Trophoblast cell (in vitro differentiated cells and primary cell): ENCODE measurements around the gene PEPD.

Source experiments
- DNase-seq, 2 donors: peaks; one replicate each; pipeline ENCODE4 v3.0.0-alpha.2; 2016
- H2AFZ ChIP-seq: 2 replicates; pipeline ENCODE4 v1.6.1; 2013; ENCODE audit warnings: low read length, moderate library complexity, mild to moderate bottlenecking; ENCODE audit not compliant: insufficient read depth, poor library complexity
- H2AK5ac ChIP-seq: 2 replicates; pipeline ENCODE4 v1.6.1; 2013; ENCODE audit warnings: mild to moderate bottlenecking, low read length
- H2BK120ac ChIP-seq: 2 replicates; pipeline ENCODE4 v1.6.1; 2013; ENCODE audit warnings: low read length, mild to moderate bottlenecking, moderate library complexity; ENCODE audit not compliant: insufficient read depth, poor library complexity
- H2BK12ac ChIP-seq: 2 replicates; pipeline ENCODE4 v1.6.1; 2013; ENCODE audit warnings: mild to moderate bottlenecking, low read length, moderate library complexity
- H2BK5ac ChIP-seq: 2 replicates; pipeline ENCODE4 v1.6.1; 2013; ENCODE audit warnings: low read length, low read depth, moderate library complexity, mild to moderate bottlenecking; ENCODE audit not compliant: poor library complexity
- H3K14ac ChIP-seq: 2 replicates; pipeline ENCODE4 v1.6.1; 2013; ENCODE audit warnings: mild to moderate bottlenecking, low read length
- H3K18ac ChIP-seq: 2 replicates; pipeline ENCODE4 v1.6.1; 2013; ENCODE audit warnings: mild to moderate bottlenecking, low read length
- H3K23ac ChIP-seq: 2 replicates; pipeline ENCODE4 v1.6.1; 2013; ENCODE audit warnings: low read length
- H3K27ac ChIP-seq: 2 replicates; pipeline ENCODE4 v1.5.1; 2013; ENCODE audit warnings: low read depth, mild to moderate bottlenecking, inconsistent platforms, low read length, moderate library complexity
- H3K27me3 ChIP-seq: 2 replicates; pipeline ENCODE4 v1.6.1; 2013; ENCODE audit warnings: inconsistent platforms, mild to moderate bottlenecking, low read length, moderate library complexity; ENCODE audit not compliant: insufficient read depth
- H3K36me3 ChIP-seq, 2 experiments: 1 replicate in 1 of 2; 2 replicates in 1 of 2; pipeline ENCODE4 v1.6.1; 2013; ENCODE audit warnings: low read length in 2 of 2, mild to moderate bottlenecking in 2 of 2, moderate library complexity in 1 of 2; ENCODE audit not compliant: insufficient read depth in 2 of 2, control insufficient read depth in 1 of 2
- H3K4ac ChIP-seq: 2 replicates; pipeline ENCODE4 v1.6.1; 2013; ENCODE audit warnings: low read depth, mild to moderate bottlenecking, low read length, moderate library complexity
- H3K4me1 ChIP-seq, 2 experiments: 1 replicate in 1 of 2; 2 replicates in 1 of 2; pipeline ENCODE4 v1.6.1; 2013; ENCODE audit warnings: low read length in 2 of 2, mild to moderate bottlenecking in 2 of 2, moderate library complexity in 1 of 2; ENCODE audit not compliant: insufficient read depth in 2 of 2, control insufficient read depth in 1 of 2
- H3K4me2 ChIP-seq: 2 replicates; pipeline ENCODE4 v1.6.1; 2013; ENCODE audit warnings: inconsistent platforms, mild to moderate bottlenecking, low read length, moderate library complexity
- H3K4me3 ChIP-seq: 2 replicates; pipeline ENCODE4 v1.5.1; 2013; ENCODE audit warnings: mild to moderate bottlenecking, low read depth, low read length, inconsistent platforms
- H3K79me1 ChIP-seq: one replicate; pipeline ENCODE4 v1.6.1; 2013; ENCODE audit warnings: low read length
- H3K79me2 ChIP-seq: 2 replicates; pipeline ENCODE4 v1.6.1; 2013; ENCODE audit warnings: low read length, mild to moderate bottlenecking; ENCODE audit not compliant: control insufficient read depth, insufficient read depth, poor library complexity
- H3K9ac ChIP-seq: 2 replicates; pipeline ENCODE4 v1.6.1; 2013; ENCODE audit warnings: mild to moderate bottlenecking, low read length
- H3K9me3 ChIP-seq: 2 replicates; pipeline ENCODE4 v1.6.1; 2013; ENCODE audit warnings: low read depth, mild to moderate bottlenecking, control low read depth, inconsistent platforms, low read length; ENCODE audit not compliant: insufficient read depth
- H4K12ac ChIP-seq: 2 replicates; pipeline ENCODE4 v1.6.1; 2013; ENCODE audit warnings: low read depth, mild to moderate bottlenecking, low read length, moderate library complexity
- H4K8ac ChIP-seq: 2 replicates; pipeline ENCODE4 v1.6.1; 2013; ENCODE audit warnings: low read depth, mild to moderate bottlenecking, low read length, moderate library complexity
- H4K91ac ChIP-seq: one replicate; pipeline ENCODE4 v1.6.1; 2013; ENCODE audit warnings: low read depth, mild to moderate bottlenecking, low read length, moderate library complexity
- WGBS: extraction: QIAGEN DNeasy Blood & Tissue Kit; methylation state at CpG from one replicate; pipeline ENCODE4 v1.1.7; 2013; ENCODE audit warnings: missing lambda C conversion rate; ENCODE audit not compliant: insufficient read length, insufficient coverage; ENCODE audit errors: extremely low coverage; 5-methylcytosine and 5-hydroxymethylcytosine counted together

The PEPD gene

GRCh38 chr19:33383720-33384292, 137.8 kb downstream of the PEPD start:
- no CpG with 5 or more reads among the region's 13 CpGs for WGBS
- no peaks in the 10 kb centered on the region for H3K79me1 ChIP-seq
- no peak for DNase-seq

GRCh38 chr19:33382982-33383381, 138.6 kb downstream of the PEPD start:
- Histone ChIP-seq H3K4me1 (peaks cover 0 to 2% of the 10 kb centered on the region in 2 experiments), H2AFZ (no peak overlapping the region), H4K91ac (no peak overlapping the region), H4K12ac (no peak overlapping the region), H3K27ac (no peak overlapping the region), H2BK120ac (no peak overlapping the region), H4K8ac (no peak overlapping the region), H3K14ac (no peak overlapping the region), H3K79me1 (no peaks in the 10 kb centered on the region), H2BK5ac (no peak overlapping the region), H3K4me3 (no peak overlapping the region), H3K36me3 (peaks cover 13 to 24% of the 10 kb centered on the region in 2 experiments), H2BK12ac (no peak overlapping the region), H3K9ac (no peak overlapping the region), H3K18ac (no peak overlapping the region), H3K23ac (no peak overlapping the region), H3K4ac (no peak overlapping the region), H3K9me3 (no peaks in the 10 kb centered on the region), H3K4me2 (no peak overlapping the region), H3K79me2 (peaks cover 2% of the 10 kb centered on the region), H3K27me3 (no peaks in the 10 kb centered on the region), H2AK5ac (no peak overlapping the region)
- no peak for DNase-seq
- no CpG with 5 or more reads among the region's 4 CpGs for WGBS

More at GRCh38 chr19:33383720-33384292, 137.8 kb downstream of the PEPD start:
- no peak overlapping the region for H3K4me2 ChIP-seq
- H3K27ac ChIP-seq, result no peak overlapping the region
- H3K18ac ChIP-seq, result no peak overlapping the region
- no peak overlapping the region for H2BK5ac ChIP-seq
- H3K27me3 ChIP-seq, result no peaks in the 10 kb centered on the region
- H2AK5ac ChIP-seq, result no peak overlapping the region
- peaks cover 11 to 26% of the 10 kb centered on the region in 2 experiments for H3K36me3 ChIP-seq
- H3K14ac ChIP-seq, result no peak overlapping the region
- no peak overlapping the region for H3K23ac ChIP-seq
- no peak overlapping the region for H4K12ac ChIP-seq
- H3K9me3 ChIP-seq, result no peaks in the 10 kb centered on the region
- H2AFZ ChIP-seq, result no peak overlapping the region
- H3K4me1 ChIP-seq, result no peaks in the 10 kb centered on the region
- H4K8ac ChIP-seq, result no peak overlapping the region
- no peak overlapping the region for H2BK120ac ChIP-seq
- H3K4me3 ChIP-seq, result no peak overlapping the region
- H3K4ac ChIP-seq, result no peak overlapping the region
- H4K91ac ChIP-seq, result no peak overlapping the region
- no peaks in the 10 kb centered on the region for H3K79me2 ChIP-seq
- H3K9ac ChIP-seq, result no peak overlapping the region
- no peak overlapping the region for H2BK12ac ChIP-seq

- WGBS, result no CpG with 5 or more reads among the region's 4 CpGs
Measured at GRCh38 chr19:33382006-33382405, 139.6 kb downstream of the PEPD start.

GRCh38 chr19:33381101-33381500, 140.5 kb downstream of the PEPD start:
- Histone ChIP-seq H3K9ac (no peak overlapping the region), H3K79me2 (peaks cover 6% of the 10 kb centered on the region), H3K79me1 (no peaks in the 10 kb centered on the region), H3K4ac (peak overlapping the region; percentile 47), H4K12ac (peak overlapping the region; percentile 36), H3K4me3 (no peak overlapping the region), H3K36me3 (peaks cover 7 to 10% of the 10 kb centered on the region in 2 experiments), H3K27me3 (no peaks in the 10 kb centered on the region), H3K27ac (no peak overlapping the region), H4K91ac (no peak overlapping the region), H3K14ac (no peak overlapping the region), H3K4me2 (no peak overlapping the region), H2BK120ac (no peak overlapping the region), H4K8ac (no peak overlapping the region), H3K23ac (no peak overlapping the region), H2BK5ac (no peak overlapping the region), H2BK12ac (no peak overlapping the region), H2AFZ (no peak overlapping the region), H2AK5ac (no peak overlapping the region), H3K4me1 (peaks cover 0 to 8% of the 10 kb centered on the region in 2 experiments), H3K18ac (no peak overlapping the region), H3K9me3 (no peaks in the 10 kb centered on the region)
- no peak for DNase-seq
- no CpG with 5 or more reads among the region's 4 CpGs for WGBS

More at GRCh38 chr19:33382006-33382405, 139.6 kb downstream of the PEPD start:
- H3K18ac ChIP-seq, result no peak overlapping the region
- H2BK120ac ChIP-seq, result no peak overlapping the region
- peak overlapping the region; percentile 19 for H3K4ac ChIP-seq
- H3K27ac ChIP-seq, result no peak overlapping the region
- no peaks in the 10 kb centered on the region for H3K79me1 ChIP-seq
- H2BK12ac ChIP-seq, result no peak overlapping the region
- peaks cover 4% of the 10 kb centered on the region for H3K79me2 ChIP-seq
- peaks cover 7 to 15% of the 10 kb centered on the region in 2 experiments for H3K36me3 ChIP-seq
- no peak overlapping the region for H3K4me2 ChIP-seq
- H3K9me3 ChIP-seq, result no peaks in the 10 kb centered on the region
- H4K12ac ChIP-seq, result no peak overlapping the region
- no peak overlapping the region for H3K23ac ChIP-seq
- no peak overlapping the region for H2AK5ac ChIP-seq
- H3K14ac ChIP-seq, result no peak overlapping the region
- no peak overlapping the region for H4K91ac ChIP-seq
- H3K4me1 ChIP-seq, result peaks cover 0 to 4% of the 10 kb centered on the region in 2 experiments
- no peak overlapping the region for H2BK5ac ChIP-seq
- H3K4me3 ChIP-seq, result no peak overlapping the region
- no peak overlapping the region for H3K9ac ChIP-seq
- no peaks in the 10 kb centered on the region for H3K27me3 ChIP-seq
- no peak overlapping the region for H4K8ac ChIP-seq
- no peak for DNase-seq
- H2AFZ ChIP-seq, result no peak overlapping the region
